Body of pancreas (tissue), 4 donors: ENCODE measurements around the gene PATE3.

ENCODE experiments used
- CTCF ChIP-seq, 7 experiments: fragments of 450-650 bp in 4 of 7; fragments of 200-600 bp in 3 of 7; sonication (generic) in 3 of 7; IDR thresholded peaks; one replicate each; pipeline ENCODE4 v1.5.1; 2016 to 2019; ENCODE audit warnings: antibody characterized with exemption in 7 of 7
- POLR2A ChIP-seq, 3 donors: fragments of 450-650 bp; IDR thresholded peaks; one replicate each; pipeline ENCODE4 v1.6.1; 2016; ENCODE audit warnings: antibody characterized with exemption in 3 of 3, mild to moderate bottlenecking in 2 of 3

- no peak for TF ChIP-seq POLR2A (IDR thresholded peaks at IDR 0.05)
- TF ChIP-seq CTCF (IDR thresholded peaks at IDR 0.05) = no peak
Observed at GRCh38 chr11:125756050-125756449, 31.9 kb upstream of the PATE3 start.
